ENCODE results near the gene SLC8B1. TPM values are rescaled to one million over a fixed set of nuclear protein-coding genes. Genes with fewer than 3 reads are reported as not detected.

The SLC8B1 gene
- total RNA-seq (2022) (13.0 and 13.9 TPM in 2 replicates), Bru-seq, nascent RNA (percentile 44 among the genes with signal in this experiment), BruChase-seq, experiment 1, labeled RNA remaining after a 2-hour chase (percentile 47 among the genes with signal in this experiment), BruChase-seq, experiment 2, labeled RNA remaining after a 6-hour chase (percentile 54 among the genes with signal in this experiment)
- long read RNA-seq, partial matches to known transcripts: 18 of 23 reads
- long read RNA-seq, other reads (novel, unspliced or antisense): 5 of 23 reads

DNA sequence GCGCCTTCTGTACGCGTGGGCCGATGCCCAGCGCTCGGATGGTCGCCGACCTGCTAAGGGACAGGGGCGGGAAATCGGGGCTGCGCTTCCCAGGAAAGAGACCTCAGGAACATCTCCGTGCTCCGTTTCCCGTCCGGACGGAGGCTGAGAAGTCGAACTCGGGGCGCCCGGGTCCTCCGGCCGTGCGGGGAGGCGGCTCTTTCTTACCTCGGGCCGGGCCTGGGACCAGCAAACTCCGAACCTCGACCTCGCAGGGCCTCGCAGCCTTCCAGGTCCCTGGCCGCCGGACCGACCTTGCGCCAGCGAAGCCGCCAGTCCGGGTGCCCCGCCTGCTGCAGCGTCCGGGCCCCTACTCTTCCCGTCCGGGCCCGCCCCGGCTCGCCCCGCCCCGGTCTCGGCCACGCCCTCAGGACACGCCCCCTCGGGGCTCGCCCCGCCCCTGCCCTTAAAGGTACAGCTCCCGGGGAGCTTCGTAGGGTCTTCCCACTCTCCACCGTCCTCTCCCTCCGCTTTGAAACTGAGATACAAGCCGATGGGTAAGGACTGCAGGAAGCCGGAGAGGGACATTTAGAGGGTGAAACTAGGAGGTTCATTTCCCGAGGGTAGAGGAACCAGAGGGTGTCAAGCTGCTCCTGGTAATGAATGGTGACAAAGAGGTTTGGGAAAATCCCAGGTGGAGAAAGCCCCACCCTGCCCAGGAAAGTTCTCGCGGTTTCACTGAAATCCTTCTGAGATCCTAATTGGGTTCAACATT is at the start of gene SLC8B1:
Gene SLC8B1 (minus strand): TSS at position 324 of the 754 bp plus-strand sequence. CDS start 2,231 bp downstream, outside the sequence.
- BruUV-seq (replicated peaks): no TSS peak
- peak within 1 kb of the TSS; percentile 72 for H3K27ac Mint-ChIP-seq (ENCODE audit: unreplicated experiment)
- H3K27me3 ChIP-seq (replicated peaks; ENCODE audit: control insufficient read depth, insufficient read depth, low read length): no peaks in the 10 kb centered on the region
- H3K4me3 ChIP-seq (ENCODE audit: low read depth, low read length): peak within 1 kb of the TSS; percentile 49
- no peaks in the 10 kb centered on the region for H3K9me3 ChIP-seq
- no peaks in the 10 kb centered on the region for H3K27me3 Mint-ChIP-seq (ENCODE audit: insufficient read depth, unreplicated experiment)
- ChIA-PET CTCF (interaction anchor here (0.6 to 1.4 kb wide), 6 partner anchors 13 to 1322 kb away, joined by 3 to 5 read pairs (median 3); partner anchors contain the start of gene TMEM116), POLR2A (interaction anchor here (0.6 to 1.0 kb wide), 8 partner anchors 51 to 417 kb away, joined by 5 to 15 read pairs (median 8); partner anchors contain the start of gene TPCN1)
- peaks cover 5% of the 10 kb centered on the region; the same call in 1 of the 2 replicates for H3K4me1 ChIP-seq
- no peaks in the 10 kb centered on the region for H3K9me3 Mint-ChIP-seq (ENCODE audit: unreplicated experiment)
- no peaks in the 10 kb centered on the region for H3K36me3 ChIP-seq (ENCODE audit: control insufficient read depth, insufficient read depth, low read length)
- TF ChIP-seq, protein P1, sequence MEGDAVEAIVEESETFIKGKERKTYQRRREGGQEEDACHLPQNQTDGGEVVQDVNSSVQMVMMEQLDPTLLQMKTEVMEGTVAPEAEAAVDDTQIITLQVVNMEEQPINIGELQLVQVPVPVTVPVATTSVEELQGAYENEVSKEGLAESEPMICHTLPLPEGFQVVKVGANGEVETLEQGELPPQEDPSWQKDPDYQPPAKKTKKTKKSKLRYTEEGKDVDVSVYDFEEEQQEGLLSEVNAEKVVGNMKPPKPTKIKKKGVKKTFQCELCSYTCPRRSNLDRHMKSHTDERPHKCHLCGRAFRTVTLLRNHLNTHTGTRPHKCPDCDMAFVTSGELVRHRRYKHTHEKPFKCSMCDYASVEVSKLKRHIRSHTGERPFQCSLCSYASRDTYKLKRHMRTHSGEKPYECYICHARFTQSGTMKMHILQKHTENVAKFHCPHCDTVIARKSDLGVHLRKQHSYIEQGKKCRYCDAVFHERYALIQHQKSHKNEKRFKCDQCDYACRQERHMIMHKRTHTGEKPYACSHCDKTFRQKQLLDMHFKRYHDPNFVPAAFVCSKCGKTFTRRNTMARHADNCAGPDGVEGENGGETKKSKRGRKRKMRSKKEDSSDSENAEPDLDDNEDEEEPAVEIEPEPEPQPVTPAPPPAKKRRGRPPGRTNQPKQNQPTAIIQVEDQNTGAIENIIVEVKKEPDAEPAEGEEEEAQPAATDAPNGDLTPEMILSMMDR (IDR thresholded peaks at IDR 0.05; ENCODE audit: insufficient read depth in 1 of 2, low read depth in 1 of 2, low read length in 1 of 2, severe bottlenecking in 1 of 2, unreplicated experiment in 1 of 2): no peak
- DNase-seq: peak; percentile 85 to 92
- no peaks in the 10 kb centered on the region for H3K4me1 Mint-ChIP-seq (ENCODE audit: low read depth, unreplicated experiment)
- H3K36me3 Mint-ChIP-seq (ENCODE audit: insufficient read depth, unreplicated experiment): peaks cover 6% of the 10 kb centered on the region
- intact Hi-C loops (cut with micrococcal nuclease; ENCODE audit: unreplicated experiment): loop anchor here (1.0 kb wide), 2 partner anchors 23 to 36 kb away; partner anchors contain the start of gene PLBD2
- H3K4me3 Mint-ChIP-seq (ENCODE audit: unreplicated experiment): peak within 1 kb of the TSS; percentile 77

DNA sequence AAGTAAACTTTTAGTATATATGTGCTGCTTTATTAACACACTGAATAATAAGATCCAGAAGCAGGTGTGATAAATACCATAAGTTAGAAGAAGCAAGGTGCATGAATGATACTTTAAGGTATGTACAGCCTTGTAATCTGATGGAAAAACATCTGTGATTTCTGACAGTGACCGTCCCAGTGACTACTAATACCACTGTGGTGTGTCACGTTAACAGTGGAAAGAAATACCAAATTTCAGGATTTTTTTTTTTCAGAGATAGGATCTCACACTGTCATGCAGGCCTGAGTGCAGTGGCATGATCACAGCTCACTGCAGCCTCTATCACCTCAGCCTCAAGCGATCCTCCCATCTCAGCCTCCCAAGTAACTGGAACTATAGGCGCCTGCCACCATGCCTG is 47.3 kb upstream of the SLC8B1 start:
- POLR2A ChIA-PET: no interaction called here

DNA sequence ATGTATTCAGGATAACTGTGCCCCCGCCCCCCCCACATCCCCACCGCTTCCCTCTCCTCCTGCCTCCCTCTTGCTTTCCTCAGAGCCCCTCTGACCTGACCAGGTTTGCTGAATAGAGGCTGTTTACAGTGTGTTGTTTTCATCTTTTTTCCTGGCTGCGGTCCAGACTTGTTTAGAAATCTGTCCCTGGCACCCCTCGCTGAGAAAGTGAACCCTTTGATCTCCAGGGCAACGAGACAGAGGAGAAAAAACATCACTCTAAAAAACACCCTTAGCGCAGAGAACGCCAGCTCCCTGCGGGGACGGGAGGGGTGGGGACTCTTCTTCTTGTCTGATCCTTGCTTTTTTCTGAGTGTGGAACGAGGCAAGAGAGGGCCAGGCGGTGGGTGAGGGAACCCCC is 46.3 kb upstream of the SLC8B1 start:
- POLR2A ChIA-PET: no interaction called here

More for the DNA sequence above, 47.3 kb upstream of the SLC8B1 start:
- BruUV-seq (replicated peaks): no TSS peak
- H3K4me3 ChIP-seq (ENCODE audit: low read depth, low read length): no peak overlapping the region
- H3K36me3 ChIP-seq (ENCODE audit: control insufficient read depth, insufficient read depth, low read length): no peaks in the 10 kb centered on the region; the same call in 1 of the 2 replicates
- H3K27me3 Mint-ChIP-seq (ENCODE audit: insufficient read depth, unreplicated experiment): no peaks in the 10 kb centered on the region
- no peaks in the 10 kb centered on the region for H3K27me3 ChIP-seq (replicated peaks; ENCODE audit: control insufficient read depth, insufficient read depth, low read length)
- DNase-seq: no peak
- no peak overlapping the region for H3K27ac Mint-ChIP-seq (ENCODE audit: unreplicated experiment)
- H3K9me3 ChIP-seq: no peaks in the 10 kb centered on the region
- TF ChIP-seq, protein P1 (IDR thresholded peaks at IDR 0.05; ENCODE audit: insufficient read depth in 1 of 2, low read depth in 1 of 2, low read length in 1 of 2, severe bottlenecking in 1 of 2, unreplicated experiment in 1 of 2): no peak
- no peaks in the 10 kb centered on the region for H3K4me1 Mint-ChIP-seq (ENCODE audit: low read depth, unreplicated experiment)
- CTCF ChIA-PET: no interaction called here
- no peaks in the 10 kb centered on the region for H3K4me1 ChIP-seq
- intact Hi-C loops (cut with micrococcal nuclease; ENCODE audit: unreplicated experiment): no loop called here
- H3K4me3 Mint-ChIP-seq (ENCODE audit: unreplicated experiment): no peak overlapping the region
- H3K9me3 Mint-ChIP-seq (ENCODE audit: unreplicated experiment): no peaks in the 10 kb centered on the region
- peaks cover 6% of the 10 kb centered on the region for H3K36me3 Mint-ChIP-seq (ENCODE audit: insufficient read depth, unreplicated experiment)

More for the DNA sequence above, 46.3 kb upstream of the SLC8B1 start:
- H3K36me3 ChIP-seq (ENCODE audit: control insufficient read depth, insufficient read depth, low read length): no peaks in the 10 kb centered on the region; the same call in 1 of the 2 replicates
- no peak for DNase-seq
- Mint-ChIP-seq H3K27ac (ENCODE audit: unreplicated experiment) (no peak overlapping the region), H3K4me3 (ENCODE audit: unreplicated experiment) (no peak overlapping the region), H3K27me3 (ENCODE audit: insufficient read depth, unreplicated experiment) (no peaks in the 10 kb centered on the region), H3K9me3 (ENCODE audit: unreplicated experiment) (no peaks in the 10 kb centered on the region), H3K4me1 (ENCODE audit: low read depth, unreplicated experiment) (no peaks in the 10 kb centered on the region), H3K36me3 (ENCODE audit: insufficient read depth, unreplicated experiment) (peaks cover 5% of the 10 kb centered on the region)
- H3K9me3 ChIP-seq: no peaks in the 10 kb centered on the region
- no peak overlapping the region for H3K4me3 ChIP-seq (ENCODE audit: low read depth, low read length)
- TF ChIP-seq, protein P1 (IDR thresholded peaks at IDR 0.05; ENCODE audit: insufficient read depth in 1 of 2, low read depth in 1 of 2, low read length in 1 of 2, severe bottlenecking in 1 of 2, unreplicated experiment in 1 of 2): no peak
- CTCF ChIA-PET: no interaction called here
- intact Hi-C loops (cut with micrococcal nuclease; ENCODE audit: unreplicated experiment): no loop called here
- no peaks in the 10 kb centered on the region for H3K27me3 ChIP-seq (replicated peaks; ENCODE audit: control insufficient read depth, insufficient read depth, low read length)
- H3K4me1 ChIP-seq: no peaks in the 10 kb centered on the region
- no TSS peak for BruUV-seq (replicated peaks)
